ENCODE data around the gene HCAR3. TPM values are rescaled to one million over a fixed set of nuclear protein-coding genes. Genes with fewer than 3 reads are reported as not detected.
"Not testable (repeated sequence)": the region's sequence is repeated elsewhere in the genome, so short reads cannot be mapped to it uniquely, and the experiment has no call there.

HCAR3 gene
- total and polyA plus RNA-seq, 4 donors: 0.08 to 1.3 (median 0.10) TPM; not detected in 1

GRCh38 chr12:122680989-122681388, 35.6 kb downstream of the HCAR3 start:
- not testable (repeated sequence) for DNase-seq (ENCODE audit: low spot score); H3K9ac ChIP-seq (ENCODE audit: low read depth in 1 of 2, low read length in 2 of 2); H3K36me3 ChIP-seq (ENCODE audit: control insufficient read depth in 4 of 4, insufficient read depth in 3 of 4, low read depth in 1 of 4, low read length in 3 of 4); H3K27ac ChIP-seq (ENCODE audit: low read depth in 1 of 2, low read length in 2 of 2); H3K4me3 ChIP-seq (ENCODE audit: low read depth in 1 of 3, low read length in 3 of 3); H3K4me1 ChIP-seq (ENCODE audit: control insufficient read depth in 4 of 4, insufficient read depth in 4 of 4, low read length in 3 of 4); H3K9me3 ChIP-seq (ENCODE audit: control insufficient read depth in 4 of 4, low read length in 3 of 4); H3K27me3 ChIP-seq (ENCODE audit: control insufficient read depth in 4 of 4, insufficient read depth in 4 of 4, low read length in 3 of 4)
- WGBS: 91% methylated on average over 6 of the region's 6 CpGs

DNA sequence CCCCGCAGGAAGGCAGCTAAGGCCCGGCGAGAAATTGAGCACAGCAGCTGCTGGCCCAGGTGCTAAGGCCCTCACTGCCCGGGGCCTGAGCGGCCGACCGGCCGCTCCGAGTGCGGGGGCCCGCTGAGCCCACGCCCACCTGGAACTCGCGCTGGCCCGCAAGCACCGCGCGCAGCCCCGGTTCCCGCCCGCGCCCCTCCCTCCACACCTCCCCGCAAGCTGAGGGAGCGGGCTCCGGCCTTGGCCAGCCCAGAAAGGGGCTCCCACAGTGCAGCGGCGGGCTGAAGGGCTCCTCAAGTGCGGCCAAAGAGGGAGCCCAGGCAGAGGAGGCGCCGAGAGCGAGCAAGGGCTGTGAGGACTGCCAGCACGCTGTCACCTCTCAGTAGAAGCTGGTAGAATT, 39.8 kb downstream of the HCAR3 start:
- not testable (repeated sequence) for H3K27me3 ChIP-seq (ENCODE audit: control insufficient read depth in 4 of 4, insufficient read depth in 4 of 4, low read length in 3 of 4); H3K36me3 ChIP-seq (ENCODE audit: control insufficient read depth in 4 of 4, insufficient read depth in 3 of 4, low read depth in 1 of 4, low read length in 3 of 4); H3K27ac ChIP-seq (ENCODE audit: low read depth in 1 of 2, low read length in 2 of 2); H3K4me3 ChIP-seq (ENCODE audit: low read depth in 1 of 3, low read length in 3 of 3); DNase-seq (ENCODE audit: low spot score); H3K9me3 ChIP-seq (ENCODE audit: control insufficient read depth in 4 of 4, low read length in 3 of 4); H3K9ac ChIP-seq (ENCODE audit: low read depth in 1 of 2, low read length in 2 of 2); H3K4me1 ChIP-seq (ENCODE audit: control insufficient read depth in 4 of 4, insufficient read depth in 4 of 4, low read length in 3 of 4)
- 96% methylated on average over 32 of the region's 32 CpGs for WGBS

GRCh38 chr12:122676015-122676414, 40.6 kb downstream of the HCAR3 start:
- H3K4me1 ChIP-seq (ENCODE audit: control insufficient read depth in 4 of 4, insufficient read depth in 4 of 4, low read length in 3 of 4); H3K27me3 ChIP-seq (ENCODE audit: control insufficient read depth in 4 of 4, insufficient read depth in 4 of 4, low read length in 3 of 4); H3K4me3 ChIP-seq (ENCODE audit: low read depth in 1 of 3, low read length in 3 of 3); H3K36me3 ChIP-seq (ENCODE audit: control insufficient read depth in 4 of 4, insufficient read depth in 3 of 4, low read depth in 1 of 4, low read length in 3 of 4); H3K27ac ChIP-seq (ENCODE audit: low read depth in 1 of 2, low read length in 2 of 2); H3K9me3 ChIP-seq (ENCODE audit: control insufficient read depth in 4 of 4, low read length in 3 of 4); DNase-seq (ENCODE audit: low spot score); H3K9ac ChIP-seq (ENCODE audit: low read depth in 1 of 2, low read length in 2 of 2): not testable (repeated sequence)
- 87% methylated on average over 8 of the region's 8 CpGs for WGBS

DNA sequence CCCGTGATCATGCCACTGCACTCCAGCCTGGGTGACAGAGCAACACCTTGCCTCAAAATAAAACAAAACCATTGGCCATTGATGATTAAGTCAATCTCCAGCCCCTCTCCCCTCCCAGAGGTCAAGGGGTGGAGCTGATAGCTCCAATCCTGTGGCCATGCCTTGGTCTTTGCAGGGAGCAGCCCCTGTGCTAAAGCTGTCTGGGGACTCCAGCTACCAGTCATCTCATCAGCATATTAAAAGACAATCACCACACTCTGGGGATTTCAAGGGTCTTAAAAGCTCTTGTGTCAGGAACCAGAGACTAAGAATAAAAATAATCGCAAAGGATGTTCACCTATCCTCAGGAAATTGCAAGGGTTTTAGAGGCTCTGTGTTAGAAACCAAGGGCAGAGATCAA, 44.1 kb downstream of the HCAR3 start:
- no peaks in the 10 kb centered on the region for H3K27me3 ChIP-seq (ENCODE audit: control insufficient read depth in 4 of 4, insufficient read depth in 4 of 4, low read length in 3 of 4)
- no peak for DNase-seq (ENCODE audit: low spot score)
- 78% methylated on average over 2 of the region's 2 CpGs for WGBS
- H3K4me3 ChIP-seq (ENCODE audit: low read depth in 1 of 3, low read length in 3 of 3): no peak overlapping the region
- H3K9ac ChIP-seq (ENCODE audit: low read depth in 1 of 2, low read length in 2 of 2): no peak overlapping the region
- H3K27ac ChIP-seq (ENCODE audit: low read depth in 1 of 2, low read length in 2 of 2): no peak overlapping the region
- no peak for TF ChIP-seq NR2F2 (IDR thresholded peaks at IDR 0.05)
- no peak for TF ChIP-seq SP1 (IDR thresholded peaks at IDR 0.05)
- TF ChIP-seq HNF4G (IDR thresholded peaks at IDR 0.05): no peak
- TF ChIP-seq RAD21 (IDR thresholded peaks at IDR 0.05): no peak
- no peak for TF ChIP-seq TAF1 (conservative IDR thresholded peaks at IDR 0.05)
- no peak for TF ChIP-seq RXRA (IDR thresholded peaks at IDR 0.05)
- no peak for TF ChIP-seq EGR1 (IDR thresholded peaks at IDR 0.05; ENCODE audit: low read depth in 2 of 2)
- no peak for TF ChIP-seq GABPA (IDR thresholded peaks at IDR 0.05 in 1 of 2, conservative IDR thresholded peaks at IDR 0.05 in 1 of 2)
- no peak for TF ChIP-seq JUND (IDR thresholded peaks at IDR 0.05)
- TF ChIP-seq HNF4A (conservative IDR thresholded peaks at IDR 0.05): no peak
- TF ChIP-seq REST (IDR thresholded peaks at IDR 0.05): no peak
- TF ChIP-seq, protein P1, sequence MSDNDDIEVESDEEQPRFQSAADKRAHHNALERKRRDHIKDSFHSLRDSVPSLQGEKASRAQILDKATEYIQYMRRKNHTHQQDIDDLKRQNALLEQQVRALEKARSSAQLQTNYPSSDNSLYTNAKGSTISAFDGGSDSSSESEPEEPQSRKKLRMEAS (IDR thresholded peaks at IDR 0.05): no peak
- TF ChIP-seq YY1 (IDR thresholded peaks at IDR 0.05): no peak
- no peak for TF ChIP-seq ATF3 (IDR thresholded peaks at IDR 0.05)
- TF ChIP-seq FOXA2 (IDR thresholded peaks at IDR 0.05): no peak
- H3K4me1 ChIP-seq (ENCODE audit: control insufficient read depth in 4 of 4, insufficient read depth in 4 of 4, low read length in 3 of 4): no peaks in the 10 kb centered on the region
- H3K9me3 ChIP-seq (ENCODE audit: control insufficient read depth in 4 of 4, low read length in 3 of 4): no peaks in the 10 kb centered on the region
- no peaks in the 10 kb centered on the region for H3K36me3 ChIP-seq (ENCODE audit: control insufficient read depth in 4 of 4, insufficient read depth in 3 of 4, low read depth in 1 of 4, low read length in 3 of 4)
